ENCODE measurements around the gene RNF157.

DNA sequence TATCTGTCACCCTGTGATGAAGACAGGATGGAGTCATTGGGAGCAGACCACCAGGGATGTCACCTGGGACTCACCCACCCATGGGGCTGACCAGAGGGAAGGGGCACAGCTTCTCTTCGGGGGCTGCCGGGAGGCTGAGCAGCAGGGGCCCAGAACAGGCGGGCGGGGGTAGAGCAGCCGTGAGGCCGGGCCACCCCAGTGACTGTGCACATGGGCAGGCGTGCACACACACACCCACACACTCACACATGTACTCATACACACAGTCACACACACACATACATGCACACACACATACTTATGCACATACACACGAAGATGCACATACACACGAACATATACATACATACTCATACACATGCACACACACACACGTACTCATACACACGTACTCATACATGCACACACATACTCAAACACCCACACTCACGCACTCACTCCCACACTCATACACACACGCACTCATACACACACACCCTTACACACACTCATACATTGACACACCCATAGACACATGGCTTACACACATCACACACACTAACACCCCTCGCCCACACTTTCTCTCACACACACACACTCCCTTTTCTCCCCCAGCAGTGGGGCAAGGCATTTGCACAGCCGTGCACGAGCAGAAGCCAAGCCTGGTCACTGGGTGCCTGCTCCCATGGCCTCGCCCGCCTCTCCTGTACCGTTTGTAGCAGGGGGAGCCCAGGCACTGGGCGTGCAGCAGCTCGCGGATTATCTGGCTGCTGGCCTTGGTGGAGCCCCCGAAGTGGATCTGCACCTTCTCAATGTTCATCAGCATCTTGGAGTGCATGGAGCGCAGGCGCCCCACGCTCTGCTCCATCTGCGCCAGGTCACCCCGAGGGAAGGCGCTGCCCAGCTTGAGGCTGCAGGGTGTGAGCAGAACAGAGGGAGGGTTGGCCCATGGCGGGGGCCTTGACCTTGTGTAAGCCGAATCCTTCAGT is 37.3 kb upstream of the RNF157 start:
- TF ChIP-seq CTCF (IDR thresholded peaks at IDR 0.05) (no peak), POLR2A (IDR thresholded peaks at IDR 0.05) (no peak)

Measured in heart left ventricle (tissue), 13 donors.